Brain pericyte (primary cell): ENCODE data around the gene CCDC88B.

Source experiments
- DNase-seq: peaks from one replicate; pipeline ENCODE4 v3.0.0-alpha.2; 2012; ENCODE audit warnings: low read depth, low spot score

The CCDC88B gene

GRCh38 chr11:64343767-64344559 lies 4.0 kb downstream of the CCDC88B start:
- no peak for DNase-seq

GRCh38 chr11:64344787-64345186 lies 4.8 kb downstream of the CCDC88B start:
- DNase-seq: no peak

GRCh38 chr11:64347193-64347867 lies 7.3 kb downstream of the CCDC88B start:
- DNase-seq: no peak

GRCh38 chr11:64348383-64349024 lies 8.5 kb downstream of the CCDC88B start:
- DNase-seq: no peak

- no peak for DNase-seq
Measured at GRCh38 chr11:64349025-64349387, 9.0 kb downstream of the CCDC88B start.

GRCh38 chr11:64349404-64349803 lies 9.4 kb downstream of the CCDC88B start:
- no peak for DNase-seq

GRCh38 chr11:64351136-64351631 lies 11.2 kb downstream of the CCDC88B start:
- DNase-seq: no peak

GRCh38 chr11:64352099-64352994 lies 12.3 kb downstream of the CCDC88B start:
- DNase-seq: no peak

- no peak for DNase-seq
Measured at GRCh38 chr11:64352995-64353714, 13.2 kb downstream of the CCDC88B start.

GRCh38 chr11:64353715-64354506 lies 13.9 kb downstream of the CCDC88B start:
- no peak for DNase-seq

- no peak for DNase-seq
Measured at GRCh38 chr11:64355078-64355940, 15.3 kb downstream of the CCDC88B start.

GRCh38 chr11:64356498-64357411 lies 16.8 kb downstream of the CCDC88B start:
- no peak for DNase-seq

GRCh38 chr11:64357446-64357845 lies 17.4 kb downstream of the CCDC88B start:
- DNase-seq: no peak

- no peak for DNase-seq
Measured at GRCh38 chr11:64357904-64358535, 18.0 kb downstream of the CCDC88B start.

- no peak for DNase-seq
Measured at GRCh38 chr11:64358536-64358906, 18.5 kb downstream of the CCDC88B start.

GRCh38 chr11:64358907-64359711 lies 19.1 kb downstream of the CCDC88B start, which contains the start of gene RPS6KA4:
Gene RPS6KA4 (plus strand): TSS chr11:64359162. CDS start chr11:64359236, 74 bp downstream.
- no peak for DNase-seq
